Liver (tissue), 9 donors: ENCODE measurements around the gene CCDC78. TPM values are rescaled to one million over a fixed set of nuclear protein-coding genes. Genes with fewer than 3 reads are reported as not detected.

Source experiments
- DNase-seq: peaks from one replicate; pipeline ENCODE4 v3.0.0-alpha.2; 2017; ENCODE audit warnings: low spot score
- H3K27ac ChIP-seq, 2 donors: one replicate each; pipeline ENCODE4 v1.7.0; 2013; ENCODE audit warnings: inconsistent platforms in 2 of 2, low read length in 2 of 2, control low read depth in 1 of 2, low read depth in 1 of 2, mild to moderate bottlenecking in 1 of 2
- H3K27me3 ChIP-seq, 4 donors: one replicate each; pipeline versions ENCODE4 v1.6.1 to v1.7.0; 2013; ENCODE audit warnings: low read length in 3 of 4, inconsistent platforms in 1 of 4, mild to moderate bottlenecking in 1 of 4, moderate library complexity in 1 of 4; ENCODE audit not compliant: control insufficient read depth in 4 of 4, insufficient read depth in 4 of 4
- H3K36me3 ChIP-seq, 4 donors: one replicate each; pipeline versions ENCODE4 v1.6.1 to v1.7.0; 2013; ENCODE audit warnings: low read length in 3 of 4, mild to moderate bottlenecking in 3 of 4, low read depth in 1 of 4, moderate library complexity in 1 of 4; ENCODE audit not compliant: control insufficient read depth in 4 of 4, insufficient read depth in 3 of 4
- H3K4me1 ChIP-seq, 4 donors: one replicate each; pipeline versions ENCODE4 v1.6.1 to v1.7.0; 2013; ENCODE audit warnings: low read length in 3 of 4, mild to moderate bottlenecking in 3 of 4, moderate library complexity in 1 of 4; ENCODE audit not compliant: control insufficient read depth in 4 of 4, insufficient read depth in 4 of 4
- H3K4me3 ChIP-seq, 3 donors: one replicate each; pipeline versions ENCODE4 v1.6.1 to v1.7.0; 2013; ENCODE audit warnings: low read length in 3 of 3, control low read depth in 1 of 3, low read depth in 1 of 3, mild to moderate bottlenecking in 1 of 3
- H3K9ac ChIP-seq, 2 donors: one replicate each; pipeline ENCODE4 v1.7.0; 2013; ENCODE audit warnings: low read length in 2 of 2, mild to moderate bottlenecking in 2 of 2, moderate library complexity in 2 of 2, control low read depth in 1 of 2, low read depth in 1 of 2
- H3K9me3 ChIP-seq, 4 donors: one replicate each; pipeline versions ENCODE4 v1.6.1 to v1.7.0; 2013; ENCODE audit warnings: low read length in 3 of 4; ENCODE audit not compliant: control insufficient read depth in 4 of 4
- EGR1 ChIP-seq, 2 donors: IDR thresholded peaks; 2 replicates each; pipeline ENCODE4 v1.6.1; 2016 to 2018; ENCODE audit warnings: antibody characterized with exemption in 2 of 2, low read depth in 2 of 2
- FOXA1 ChIP-seq: IDR thresholded peaks from 2 replicates; pipeline ENCODE4 v1.6.1; 2016; ENCODE audit warnings: antibody characterized with exemption
- GABPA ChIP-seq, 2 donors: IDR thresholded peaks in 1 of 2; conservative IDR thresholded peaks in 1 of 2; 2 replicates each; pipeline ENCODE4 v1.6.1; 2016; ENCODE audit warnings: antibody characterized with exemption in 2 of 2, mild to moderate bottlenecking in 1 of 2, moderate library complexity in 1 of 2
- HNF4A ChIP-seq, 2 donors: conservative IDR thresholded peaks; 2 replicates each; pipeline ENCODE4 v1.6.1; 2016; ENCODE audit warnings: antibody characterized with exemption in 2 of 2, mild to moderate bottlenecking in 2 of 2
- HNF4G ChIP-seq: IDR thresholded peaks from 2 replicates; pipeline ENCODE4 v1.6.1; 2016; ENCODE audit warnings: antibody characterized with exemption
- JUND ChIP-seq, 2 donors: IDR thresholded peaks; 2 replicates each; pipeline ENCODE4 v1.6.1; 2016; ENCODE audit warnings: antibody characterized with exemption in 2 of 2
- NR2F2 ChIP-seq: IDR thresholded peaks from 2 replicates; pipeline ENCODE4 v1.6.1; 2016; ENCODE audit warnings: antibody characterized with exemption
- RAD21 ChIP-seq, 2 donors: IDR thresholded peaks; 2 replicates each; pipeline ENCODE4 v1.6.1; 2016; ENCODE audit warnings: antibody characterized with exemption in 2 of 2, mild to moderate bottlenecking in 2 of 2
- RXRA ChIP-seq, 2 donors: IDR thresholded peaks; 2 replicates each; pipeline ENCODE4 v1.6.1; 2017 to 2018; ENCODE audit warnings: antibody characterized with exemption in 2 of 2, mild to moderate bottlenecking in 1 of 2
- SP1 ChIP-seq: IDR thresholded peaks from 2 replicates; pipeline ENCODE4 v1.6.1; 2018; ENCODE audit warnings: antibody characterized with exemption, mild to moderate bottlenecking
- TAF1 ChIP-seq: conservative IDR thresholded peaks from 2 replicates; pipeline ENCODE4 v1.6.1; 2016; ENCODE audit warnings: antibody characterized with exemption, mild to moderate bottlenecking
- WGBS: extraction: QIAGEN DNeasy Blood & Tissue Kit; methylation state at CpG from one replicate; pipeline ENCODE4 v1.1.7; 2013; 5-methylcytosine and 5-hydroxymethylcytosine counted together
- polyA plus RNA-seq, 2 donors: library from polyadenylated mRNA; stranded (reverse) in 1 of 2; unstranded in 1 of 2; fragments of 200-250 nt in 1 of 2; fragments of >200 nt in 1 of 2; fragmentation: Nextera tagmentation in 1 of 2; extraction: Ambion mirVana in 1 of 2; gene quantifications; one replicate each; pipeline versions ENCODE4 v1.2.1 to v1.2.3, GENCODE V29; 2013 to 2015
- total RNA-seq, 2 donors: library from RNA; depleted of rRNA; stranded (reverse); fragments of >200 nt; gene quantifications; one replicate each; pipeline ENCODE4 v1.2.3, GENCODE V29; 2014
- TF ChIP-seq, protein P1 (sequence below): IDR thresholded peaks from 2 replicates; pipeline ENCODE4 v1.6.1; 2016; ENCODE audit warnings: antibody characterized with exemption
- TF ChIP-seq, protein P2 (sequence below): IDR thresholded peaks from 2 replicates; pipeline ENCODE4 v1.6.1; 2016; ENCODE audit warnings: antibody characterized with exemption
- TF ChIP-seq, protein P3 (sequence below): IDR thresholded peaks from 2 replicates; pipeline ENCODE4 v1.6.1; 2016; ENCODE audit warnings: antibody characterized with exemption
- TF ChIP-seq, protein P4 (sequence below): IDR thresholded peaks from 2 replicates; pipeline ENCODE4 v1.6.1; 2016; ENCODE audit warnings: antibody characterized with exemption, mild to moderate bottlenecking
- TF ChIP-seq, protein P5 (sequence below): fragments of 150-350 bp; IDR thresholded peaks from 2 replicates; pipeline ENCODE4 v1.5.1; 2017; ENCODE audit warnings: improper control_type of control experiment, low read depth, low read length; ENCODE audit not compliant: missing input control
- donor health status: healthy.
- donor health status: healthy.
- donor health status: healthy.
- donor health status: healthy.
- donor health status: healthy.

CCDC78 gene
- total and polyA plus RNA-seq, 4 donors = 0.05 to 0.28 (median 0.08) TPM; not detected in 1

DNA sequence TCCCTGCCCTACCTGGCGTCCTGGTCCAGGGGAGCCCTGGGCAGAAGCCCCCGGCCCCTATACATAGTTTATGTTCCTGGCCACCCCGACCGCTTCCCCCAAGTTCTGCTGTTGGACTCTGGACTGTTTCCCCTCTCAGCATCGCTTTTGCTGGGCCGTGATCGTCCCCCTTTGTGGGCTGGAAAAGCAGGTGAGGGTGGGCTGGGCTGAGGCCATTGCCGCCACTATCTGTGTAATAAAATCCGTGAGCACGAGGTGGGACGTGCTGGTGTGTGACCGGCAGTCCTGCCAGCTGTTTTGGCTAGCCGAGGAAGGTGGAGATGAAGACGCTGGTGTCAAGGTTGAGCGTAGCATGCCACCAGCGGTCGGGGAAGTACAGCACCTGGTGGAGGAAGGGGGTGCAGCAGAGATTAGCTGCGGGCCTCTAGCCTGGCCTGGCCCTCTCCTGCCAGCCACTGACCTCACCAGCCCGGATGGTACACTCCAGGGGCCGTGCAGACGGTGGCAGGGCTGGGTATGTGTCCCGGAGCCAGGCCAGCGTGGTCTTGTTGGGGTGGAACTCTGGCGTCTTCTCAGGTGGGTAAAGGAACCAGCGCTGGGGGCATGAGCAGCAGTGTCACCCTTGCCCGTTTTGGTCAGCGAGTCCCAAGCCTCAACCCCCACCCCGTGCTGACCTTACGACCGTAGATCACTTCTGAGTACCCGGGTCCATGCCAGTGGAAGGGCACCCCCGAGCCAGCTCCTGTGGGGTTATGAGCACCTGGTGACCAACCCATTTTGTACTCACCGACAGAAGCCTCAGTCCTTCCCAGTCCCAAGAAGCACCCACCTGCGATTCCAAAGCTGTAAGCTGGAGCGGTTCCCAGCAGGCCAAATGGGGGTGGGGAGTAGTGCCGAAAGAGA, 43.5 kb downstream of the CCDC78 start:
- no peak for DNase-seq
- H3K27me3 ChIP-seq = no peaks in the 10 kb centered on the region
- H3K9me3 ChIP-seq = no peaks in the 10 kb centered on the region
- H3K36me3 ChIP-seq = peaks cover 8 to 21% (median 12%) of the 10 kb centered on the region in 4 donors
- no peak overlapping the region for H3K9ac ChIP-seq
- no peak overlapping the region for H3K27ac ChIP-seq
- peak overlapping the region in 2 of 3 donors; percentile 57 to 85 for H3K4me3 ChIP-seq
- TF ChIP-seq, protein P1, sequence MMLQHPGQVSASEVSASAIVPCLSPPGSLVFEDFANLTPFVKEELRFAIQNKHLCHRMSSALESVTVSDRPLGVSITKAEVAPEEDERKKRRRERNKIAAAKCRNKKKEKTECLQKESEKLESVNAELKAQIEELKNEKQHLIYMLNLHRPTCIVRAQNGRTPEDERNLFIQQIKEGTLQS = no peak
- TF ChIP-seq, protein P2, sequence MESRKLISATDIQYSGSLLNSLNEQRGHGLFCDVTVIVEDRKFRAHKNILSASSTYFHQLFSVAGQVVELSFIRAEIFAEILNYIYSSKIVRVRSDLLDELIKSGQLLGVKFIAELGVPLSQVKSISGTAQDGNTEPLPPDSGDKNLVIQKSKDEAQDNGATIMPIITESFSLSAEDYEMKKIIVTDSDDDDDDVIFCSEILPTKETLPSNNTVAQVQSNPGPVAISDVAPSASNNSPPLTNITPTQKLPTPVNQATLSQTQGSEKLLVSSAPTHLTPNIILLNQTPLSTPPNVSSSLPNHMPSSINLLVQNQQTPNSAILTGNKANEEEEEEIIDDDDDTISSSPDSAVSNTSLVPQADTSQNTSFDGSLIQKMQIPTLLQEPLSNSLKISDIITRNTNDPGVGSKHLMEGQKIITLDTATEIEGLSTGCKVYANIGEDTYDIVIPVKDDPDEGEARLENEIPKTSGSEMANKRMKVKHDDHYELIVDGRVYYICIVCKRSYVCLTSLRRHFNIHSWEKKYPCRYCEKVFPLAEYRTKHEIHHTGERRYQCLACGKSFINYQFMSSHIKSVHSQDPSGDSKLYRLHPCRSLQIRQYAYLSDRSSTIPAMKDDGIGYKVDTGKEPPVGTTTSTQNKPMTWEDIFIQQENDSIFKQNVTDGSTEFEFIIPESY = no peak
- TF ChIP-seq RAD21 (IDR thresholded peaks at IDR 0.05) (no peak), HNF4A (conservative IDR thresholded peaks at IDR 0.05) (no peak), HNF4G (no peak), JUND (IDR thresholded peaks at IDR 0.05) (no peak), EGR1 (IDR thresholded peaks at IDR 0.05; ENCODE audit: low read depth in 2 of 2) (no peak)
- TF ChIP-seq, protein P3, sequence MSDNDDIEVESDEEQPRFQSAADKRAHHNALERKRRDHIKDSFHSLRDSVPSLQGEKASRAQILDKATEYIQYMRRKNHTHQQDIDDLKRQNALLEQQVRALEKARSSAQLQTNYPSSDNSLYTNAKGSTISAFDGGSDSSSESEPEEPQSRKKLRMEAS = no peak
- TF ChIP-seq, protein P4, sequence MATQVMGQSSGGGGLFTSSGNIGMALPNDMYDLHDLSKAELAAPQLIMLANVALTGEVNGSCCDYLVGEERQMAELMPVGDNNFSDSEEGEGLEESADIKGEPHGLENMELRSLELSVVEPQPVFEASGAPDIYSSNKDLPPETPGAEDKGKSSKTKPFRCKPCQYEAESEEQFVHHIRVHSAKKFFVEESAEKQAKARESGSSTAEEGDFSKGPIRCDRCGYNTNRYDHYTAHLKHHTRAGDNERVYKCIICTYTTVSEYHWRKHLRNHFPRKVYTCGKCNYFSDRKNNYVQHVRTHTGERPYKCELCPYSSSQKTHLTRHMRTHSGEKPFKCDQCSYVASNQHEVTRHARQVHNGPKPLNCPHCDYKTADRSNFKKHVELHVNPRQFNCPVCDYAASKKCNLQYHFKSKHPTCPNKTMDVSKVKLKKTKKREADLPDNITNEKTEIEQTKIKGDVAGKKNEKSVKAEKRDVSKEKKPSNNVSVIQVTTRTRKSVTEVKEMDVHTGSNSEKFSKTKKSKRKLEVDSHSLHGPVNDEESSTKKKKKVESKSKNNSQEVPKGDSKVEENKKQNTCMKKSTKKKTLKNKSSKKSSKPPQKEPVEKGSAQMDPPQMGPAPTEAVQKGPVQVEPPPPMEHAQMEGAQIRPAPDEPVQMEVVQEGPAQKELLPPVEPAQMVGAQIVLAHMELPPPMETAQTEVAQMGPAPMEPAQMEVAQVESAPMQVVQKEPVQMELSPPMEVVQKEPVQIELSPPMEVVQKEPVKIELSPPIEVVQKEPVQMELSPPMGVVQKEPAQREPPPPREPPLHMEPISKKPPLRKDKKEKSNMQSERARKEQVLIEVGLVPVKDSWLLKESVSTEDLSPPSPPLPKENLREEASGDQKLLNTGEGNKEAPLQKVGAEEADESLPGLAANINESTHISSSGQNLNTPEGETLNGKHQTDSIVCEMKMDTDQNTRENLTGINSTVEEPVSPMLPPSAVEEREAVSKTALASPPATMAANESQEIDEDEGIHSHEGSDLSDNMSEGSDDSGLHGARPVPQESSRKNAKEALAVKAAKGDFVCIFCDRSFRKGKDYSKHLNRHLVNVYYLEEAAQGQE = no peak
- H3K4me1 ChIP-seq = peaks cover 25 to 57% (median 46%) of the 10 kb centered on the region in 4 donors
- WGBS = 83% methylated on average over 36 of the region's 36 CpGs

DNA sequence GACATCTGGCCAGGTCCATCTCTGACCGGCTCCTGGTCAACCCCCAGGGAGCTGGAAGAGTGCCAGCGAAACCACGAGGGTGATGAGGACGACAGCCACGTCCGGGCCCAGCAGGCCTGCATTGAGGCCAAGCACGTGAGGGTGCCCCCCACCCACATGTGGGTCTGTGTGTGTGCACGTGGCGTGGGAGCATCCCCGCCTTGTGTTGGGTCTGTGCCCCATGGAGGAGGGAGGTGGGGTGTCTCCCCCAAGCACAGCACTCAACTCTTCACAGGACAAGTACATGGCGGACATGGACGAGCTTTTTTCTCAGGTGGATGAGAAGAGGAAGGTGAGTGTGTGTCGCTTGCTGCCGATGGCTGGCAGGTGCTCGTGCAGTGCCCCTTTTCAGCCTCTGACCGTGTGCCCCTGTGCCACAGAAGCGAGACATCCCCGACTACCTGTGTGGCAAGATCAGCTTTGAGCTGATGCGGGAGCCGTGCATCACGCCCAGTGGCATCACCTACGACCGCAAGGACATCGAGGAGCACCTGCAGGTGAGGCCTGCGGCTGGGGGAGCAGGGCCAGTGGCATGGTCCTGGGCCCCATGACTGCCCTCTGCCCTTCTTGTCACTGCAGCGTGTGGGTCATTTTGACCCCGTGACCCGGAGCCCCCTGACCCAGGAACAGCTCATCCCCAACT, 44.4 kb downstream of the CCDC78 start:
- peak overlapping the region in 1 of 3 donors; percentile 83 for H3K4me3 ChIP-seq
- no peak for DNase-seq
- peaks cover 8 to 18% (median 12%) of the 10 kb centered on the region in 4 donors for H3K36me3 ChIP-seq
- H3K27ac ChIP-seq = no peak overlapping the region
- no peak overlapping the region for H3K9ac ChIP-seq
- 79% methylated on average over 28 of the region's 28 CpGs for WGBS
- peaks cover 25 to 57% (median 46%) of the 10 kb centered on the region in 4 donors for H3K4me1 ChIP-seq
- no peaks in the 10 kb centered on the region for H3K9me3 ChIP-seq
- no peaks in the 10 kb centered on the region for H3K27me3 ChIP-seq
- TF ChIP-seq SP1 = no peak
- TF ChIP-seq RAD21 (IDR thresholded peaks at IDR 0.05) = no peak
- TF ChIP-seq, protein P5, sequence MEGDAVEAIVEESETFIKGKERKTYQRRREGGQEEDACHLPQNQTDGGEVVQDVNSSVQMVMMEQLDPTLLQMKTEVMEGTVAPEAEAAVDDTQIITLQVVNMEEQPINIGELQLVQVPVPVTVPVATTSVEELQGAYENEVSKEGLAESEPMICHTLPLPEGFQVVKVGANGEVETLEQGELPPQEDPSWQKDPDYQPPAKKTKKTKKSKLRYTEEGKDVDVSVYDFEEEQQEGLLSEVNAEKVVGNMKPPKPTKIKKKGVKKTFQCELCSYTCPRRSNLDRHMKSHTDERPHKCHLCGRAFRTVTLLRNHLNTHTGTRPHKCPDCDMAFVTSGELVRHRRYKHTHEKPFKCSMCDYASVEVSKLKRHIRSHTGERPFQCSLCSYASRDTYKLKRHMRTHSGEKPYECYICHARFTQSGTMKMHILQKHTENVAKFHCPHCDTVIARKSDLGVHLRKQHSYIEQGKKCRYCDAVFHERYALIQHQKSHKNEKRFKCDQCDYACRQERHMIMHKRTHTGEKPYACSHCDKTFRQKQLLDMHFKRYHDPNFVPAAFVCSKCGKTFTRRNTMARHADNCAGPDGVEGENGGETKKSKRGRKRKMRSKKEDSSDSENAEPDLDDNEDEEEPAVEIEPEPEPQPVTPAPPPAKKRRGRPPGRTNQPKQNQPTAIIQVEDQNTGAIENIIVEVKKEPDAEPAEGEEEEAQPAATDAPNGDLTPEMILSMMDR = no peak
- no peak for TF ChIP-seq TAF1
- no peak for TF ChIP-seq HNF4A (conservative IDR thresholded peaks at IDR 0.05)
- TF ChIP-seq, protein P2 = no peak
- TF ChIP-seq, protein P1 = no peak
- TF ChIP-seq HNF4G = no peak
- TF ChIP-seq NR2F2 = no peak
- TF ChIP-seq EGR1 (IDR thresholded peaks at IDR 0.05; ENCODE audit: low read depth in 2 of 2) = no peak
- TF ChIP-seq RXRA (IDR thresholded peaks at IDR 0.05) = no peak
- no peak for TF ChIP-seq GABPA (IDR thresholded peaks at IDR 0.05 in 1 of 2, conservative IDR thresholded peaks at IDR 0.05 in 1 of 2)
- TF ChIP-seq FOXA1 = no peak
